ENCODE results near the gene EDEM2.
"Not testable (repeated sequence)": the region's sequence is repeated elsewhere in the genome, so short reads cannot be mapped to it uniquely, and the experiment has no call there.

EDEM2 gene

GRCh38 chr20:35146920-35147574 lies at the start of gene EDEM2:
Gene EDEM2 (minus strand): TSS chr20:35147336. CDS start chr20:35147258, 78 bp downstream.
- peak; percentile 87 to 89 (median 89) for DNase-seq (ENCODE audit: low read depth in 2 of 3, low spot score in 2 of 3)

- no peak for DNase-seq (ENCODE audit: low read depth in 2 of 3, low spot score in 2 of 3)
These were observed 49.2 kb upstream of the EDEM2 start for GRCh38 chr20:35196313-35196712.

GRCh38 chr20:35193031-35193791 lies 46.1 kb upstream of the EDEM2 start:
- not testable (repeated sequence) for DNase-seq (ENCODE audit: low read depth in 2 of 3, low spot score in 2 of 3)

GRCh38 chr20:35192118-35192872 lies 45.2 kb upstream of the EDEM2 start:
- DNase-seq (ENCODE audit: low read depth in 2 of 3, low spot score in 2 of 3) = no peak

- no peak for DNase-seq (ENCODE audit: low read depth in 2 of 3, low spot score in 2 of 3)
These were observed 44.4 kb upstream of the EDEM2 start for GRCh38 chr20:35191419-35192117.

- DNase-seq (ENCODE audit: low read depth in 2 of 3, low spot score in 2 of 3) = no peak
These were observed 43.4 kb upstream of the EDEM2 start for GRCh38 chr20:35190556-35190955.

- not testable (repeated sequence) for DNase-seq (ENCODE audit: low read depth in 2 of 3, low spot score in 2 of 3)
These were observed 42.1 kb upstream of the EDEM2 start for GRCh38 chr20:35189223-35189622.

GRCh38 chr20:35187584-35188190 lies 40.6 kb upstream of the EDEM2 start:
- no peak for DNase-seq (ENCODE audit: low read depth in 2 of 3, low spot score in 2 of 3)

GRCh38 chr20:35186691-35187289 lies 39.7 kb upstream of the EDEM2 start:
- not testable (repeated sequence) for DNase-seq (ENCODE audit: low read depth in 2 of 3, low spot score in 2 of 3)

GRCh38 chr20:35181731-35182130 lies 34.6 kb upstream of the EDEM2 start:
- no peak for DNase-seq (ENCODE audit: low read depth in 2 of 3, low spot score in 2 of 3)

GRCh38 chr20:35180266-35180665 lies 33.1 kb upstream of the EDEM2 start:
- no peak for DNase-seq (ENCODE audit: low read depth in 2 of 3, low spot score in 2 of 3)

- no peak for DNase-seq (ENCODE audit: low read depth in 2 of 3, low spot score in 2 of 3)
These were observed 32.4 kb upstream of the EDEM2 start for GRCh38 chr20:35179292-35180212.

- DNase-seq (ENCODE audit: low read depth in 2 of 3, low spot score in 2 of 3) = no peak
These were observed 29.0 kb upstream of the EDEM2 start for GRCh38 chr20:35176132-35176531.

- no peak for DNase-seq (ENCODE audit: low read depth in 2 of 3, low spot score in 2 of 3)
These were observed 27.5 kb upstream of the EDEM2 start for GRCh38 chr20:35174458-35175216.

- DNase-seq (ENCODE audit: low read depth in 2 of 3, low spot score in 2 of 3) = no peak
These were observed 26.5 kb upstream of the EDEM2 start for GRCh38 chr20:35173576-35174192.

GRCh38 chr20:35172434-35172806 lies 25.3 kb upstream of the EDEM2 start:
- no peak for DNase-seq (ENCODE audit: low read depth in 2 of 3, low spot score in 2 of 3)

GRCh38 chr20:35171753-35172433 lies 24.8 kb upstream of the EDEM2 start, which contains the start of gene PROCR:
Gene PROCR (plus strand): TSS chr20:35172072. CDS start chr20:35172155, 83 bp downstream.
- no peak for DNase-seq (ENCODE audit: low read depth in 2 of 3, low spot score in 2 of 3)

GRCh38 chr20:35171438-35171752 lies 24.3 kb upstream of the EDEM2 start:
- DNase-seq (ENCODE audit: low read depth in 2 of 3, low spot score in 2 of 3) = no peak
